Gastrocnemius medialis (tissue), 4 donors: ENCODE results near the gene GTF2E1.

Experiments
- CTCF ChIP-seq, 5 experiments: fragments of 450-650 bp in 3 of 5; fragments of 200-600 bp in 2 of 5; sonication (generic) in 2 of 5; IDR thresholded peaks in 4 of 5; conservative IDR thresholded peaks in 1 of 5; 1 replicate in 4 of 5; 2 replicates in 1 of 5; pipeline ENCODE4 v1.5.1; 2016 to 2019; ENCODE audit warnings: antibody characterized with exemption in 5 of 5, mild to moderate bottlenecking in 3 of 5, moderate library complexity in 3 of 5
- POLR2A ChIP-seq, 2 donors: fragments of 450-650 bp; IDR thresholded peaks; one replicate each; pipeline ENCODE4 v1.6.1; 2017; ENCODE audit warnings: antibody characterized with exemption in 2 of 2, mild to moderate bottlenecking in 2 of 2, moderate library complexity in 2 of 2

GRCh38 chr3:120752230-120752629, 9.7 kb downstream of the GTF2E1 start:
- TF ChIP-seq CTCF (IDR thresholded peaks at IDR 0.05 in 4 of 5, conservative IDR thresholded peaks at IDR 0.05 in 1 of 5) (no peak), POLR2A (IDR thresholded peaks at IDR 0.05) (no peak)
